Activated CD8-positive, alpha-beta memory T cell treated with anti-CD3 and anti-CD28 coated beads, Interleukin-2, amount 50 U/mL, for 48 hours (primary cell): ENCODE data around the gene SPATA32.
A peak's percentile ranks its signal among the peaks of the same experiment; 100 is the strongest.

Experiments
- DNase-seq: peaks from one replicate; pipeline ENCODE4 v3.0.0-alpha.2; 2020

SPATA32 gene

DNA sequence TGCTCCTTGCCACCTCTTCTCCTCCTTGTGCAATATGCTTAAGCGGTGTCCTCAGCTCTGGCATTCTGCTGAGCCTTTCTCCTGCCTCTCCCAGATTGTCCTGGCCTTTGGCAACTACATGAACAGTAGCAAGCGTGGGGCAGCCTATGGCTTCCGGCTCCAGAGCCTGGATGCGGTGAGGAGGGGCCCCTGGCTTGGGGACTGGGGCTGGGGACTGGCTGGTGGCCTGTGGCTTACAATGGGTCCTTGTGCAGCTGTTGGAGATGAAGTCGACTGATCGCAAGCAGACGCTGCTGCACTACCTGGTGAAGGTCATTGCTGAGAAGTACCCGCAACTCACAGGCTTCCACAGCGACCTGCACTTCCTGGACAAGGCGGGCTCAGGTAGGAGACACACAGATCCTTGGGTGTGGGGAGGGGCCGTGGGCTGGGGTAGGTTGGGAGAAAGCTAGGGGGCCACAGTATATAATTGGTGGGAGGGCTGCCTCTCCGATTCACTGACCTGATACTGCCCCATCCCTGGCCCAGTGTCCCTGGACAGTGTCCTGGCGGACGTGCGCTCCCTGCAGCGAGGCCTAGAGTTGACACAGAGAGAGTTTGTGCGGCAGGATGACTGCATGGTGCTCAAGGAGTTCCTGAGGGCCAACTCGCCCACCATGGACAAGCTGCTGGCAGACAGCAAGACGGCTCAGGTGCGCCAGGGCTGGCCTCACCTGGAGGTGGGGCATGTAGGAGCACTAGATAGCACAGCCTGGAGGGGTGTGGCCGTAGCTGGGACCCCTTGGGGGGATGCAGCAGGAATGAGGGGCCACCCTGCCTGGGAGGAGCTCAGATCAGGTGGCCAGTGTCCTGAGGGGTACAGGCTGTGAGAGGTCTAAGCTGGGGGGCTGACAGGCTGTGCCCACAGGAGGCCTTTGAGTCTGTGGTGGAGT lies 16.9 kb downstream of the SPATA32 start:
- DNase-seq: no peak

GRCh38 chr17:45243750-45244149 lies 18.1 kb downstream of the SPATA32 start:
- no peak for DNase-seq

DNA sequence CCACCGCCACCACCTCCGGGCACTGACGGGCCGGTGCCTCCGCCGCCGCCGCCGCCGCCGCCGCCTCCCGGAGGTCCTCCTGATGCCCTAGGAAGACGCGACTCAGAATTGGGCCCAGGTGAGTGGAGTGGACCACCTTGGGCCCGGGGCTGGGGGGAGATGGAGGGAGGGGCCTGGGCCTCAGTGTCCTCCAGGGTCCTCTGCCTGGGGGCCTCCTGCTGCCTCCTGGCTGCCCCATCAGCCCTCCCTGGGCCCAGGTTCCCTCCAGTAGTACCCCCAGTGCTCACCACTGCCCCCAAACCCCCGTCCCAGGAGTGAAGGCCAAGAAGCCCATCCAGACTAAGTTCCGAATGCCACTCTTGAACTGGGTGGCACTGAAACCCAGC lies 19.9 kb downstream of the SPATA32 start:
- no peak for DNase-seq

- DNase-seq: no peak
These were observed 20.4 kb downstream of the SPATA32 start for GRCh38 chr17:45241328-45242028.

- DNase-seq: no peak
These were observed 21.0 kb downstream of the SPATA32 start for GRCh38 chr17:45240905-45241327.

DNA sequence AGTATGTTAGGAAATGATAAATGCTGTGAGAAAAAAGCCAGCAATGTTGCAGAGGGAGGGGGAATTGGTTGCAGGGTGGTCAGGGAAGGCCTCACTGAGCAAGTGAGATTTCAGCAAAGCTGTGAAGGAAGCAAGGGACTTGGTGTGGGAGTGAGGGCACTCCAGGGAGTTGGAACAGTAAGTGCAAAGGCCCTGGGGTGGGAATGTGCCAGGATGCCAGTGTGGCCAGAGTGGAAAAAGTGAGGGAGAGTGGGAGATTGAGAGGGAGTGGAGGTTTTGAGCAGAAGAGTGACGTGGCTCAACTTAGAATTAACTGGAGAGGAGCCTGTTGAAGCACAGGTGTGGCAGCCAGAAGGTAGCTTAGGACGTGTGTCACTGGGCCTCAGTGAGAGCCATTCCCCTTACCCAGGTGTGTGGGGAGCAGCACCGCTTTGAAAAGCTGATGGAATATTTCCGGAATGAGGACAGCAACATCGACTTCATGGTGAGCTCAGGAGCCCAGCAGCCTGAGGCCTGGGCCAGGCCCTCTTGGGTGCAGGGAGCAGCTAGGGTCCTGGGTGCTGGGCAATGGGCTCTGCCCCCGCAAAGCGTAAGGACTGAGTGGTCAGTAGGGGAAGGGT lies 23.6 kb downstream of the SPATA32 start:
- no peak for DNase-seq

GRCh38 chr17:45237686-45238085 lies 24.2 kb downstream of the SPATA32 start:
- DNase-seq: no peak

GRCh38 chr17:45236282-45236606 lies 25.6 kb downstream of the SPATA32 start:
- DNase-seq: no peak

DNA sequence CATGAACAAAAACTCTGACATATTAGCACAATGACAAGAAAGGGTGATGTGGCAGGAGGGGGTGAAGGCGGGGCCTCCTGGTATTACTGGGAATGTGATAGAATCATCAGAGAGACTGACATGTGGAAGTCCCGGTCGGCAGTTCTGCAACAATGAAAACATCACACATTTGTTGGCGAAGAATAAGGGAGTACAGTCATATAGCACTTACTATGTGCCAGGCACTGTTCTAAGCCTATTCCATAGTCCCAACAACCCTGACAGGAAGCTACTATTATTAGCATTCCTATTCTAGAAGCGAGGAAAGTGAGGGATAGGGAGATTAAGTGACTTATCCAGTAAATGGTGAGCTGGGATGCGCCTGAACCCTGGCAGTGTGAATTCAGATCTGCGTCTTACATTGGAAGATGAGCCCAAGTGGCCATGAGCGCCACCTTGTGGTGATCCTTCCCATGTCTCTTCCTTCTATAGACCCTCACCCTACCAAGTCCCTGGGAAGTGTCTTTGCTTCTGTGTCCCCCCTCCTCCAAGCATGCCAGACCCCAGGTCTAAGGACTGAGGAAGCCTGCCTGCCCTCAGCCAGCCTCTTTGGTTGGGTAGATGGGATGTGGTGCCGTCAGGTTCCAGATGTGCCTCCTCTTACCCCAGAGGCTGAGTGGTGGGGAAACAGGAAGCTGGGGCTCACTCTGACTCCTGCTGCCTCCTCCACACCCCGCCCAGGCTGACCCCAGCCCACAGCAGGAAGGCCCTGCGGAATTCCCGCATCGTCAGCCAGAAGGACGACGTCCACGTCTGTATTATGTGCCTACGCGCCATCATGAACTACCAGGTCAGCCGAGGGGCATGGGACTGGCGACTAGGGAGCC lies 26.2 kb downstream of the SPATA32 start:
- peak; percentile 91 for DNase-seq

- DNase-seq: no peak
These were observed 27.1 kb downstream of the SPATA32 start for GRCh38 chr17:45234641-45235415.

DNA sequence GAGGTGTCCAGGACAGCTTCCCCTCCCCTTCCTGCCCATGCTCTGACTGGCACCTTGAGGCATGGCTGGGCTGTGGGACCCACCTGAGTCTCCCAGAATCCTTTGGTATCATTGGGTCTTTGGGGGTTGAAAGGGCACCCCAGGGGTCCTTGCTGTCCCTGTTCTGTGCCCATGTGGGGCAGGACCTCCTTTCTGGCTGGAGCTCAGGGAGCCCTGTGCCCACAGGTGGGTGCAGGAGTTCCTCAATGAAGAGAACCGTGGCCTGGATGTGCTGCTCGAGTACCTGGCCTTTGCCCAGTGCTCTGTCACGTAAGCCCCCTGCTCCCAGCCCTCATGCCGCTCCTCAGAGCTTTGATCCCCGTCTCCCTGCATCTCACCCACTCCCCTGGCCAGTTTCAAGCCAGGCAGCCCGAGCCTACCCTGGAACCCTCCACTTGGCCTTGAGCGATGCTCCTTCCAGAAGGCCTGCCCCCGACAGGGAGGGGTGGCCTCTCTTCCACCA lies 28.4 kb downstream of the SPATA32 start:
- no peak for DNase-seq

- no peak for DNase-seq
These were observed 29.1 kb downstream of the SPATA32 start for GRCh38 chr17:45232514-45233422.

DNA sequence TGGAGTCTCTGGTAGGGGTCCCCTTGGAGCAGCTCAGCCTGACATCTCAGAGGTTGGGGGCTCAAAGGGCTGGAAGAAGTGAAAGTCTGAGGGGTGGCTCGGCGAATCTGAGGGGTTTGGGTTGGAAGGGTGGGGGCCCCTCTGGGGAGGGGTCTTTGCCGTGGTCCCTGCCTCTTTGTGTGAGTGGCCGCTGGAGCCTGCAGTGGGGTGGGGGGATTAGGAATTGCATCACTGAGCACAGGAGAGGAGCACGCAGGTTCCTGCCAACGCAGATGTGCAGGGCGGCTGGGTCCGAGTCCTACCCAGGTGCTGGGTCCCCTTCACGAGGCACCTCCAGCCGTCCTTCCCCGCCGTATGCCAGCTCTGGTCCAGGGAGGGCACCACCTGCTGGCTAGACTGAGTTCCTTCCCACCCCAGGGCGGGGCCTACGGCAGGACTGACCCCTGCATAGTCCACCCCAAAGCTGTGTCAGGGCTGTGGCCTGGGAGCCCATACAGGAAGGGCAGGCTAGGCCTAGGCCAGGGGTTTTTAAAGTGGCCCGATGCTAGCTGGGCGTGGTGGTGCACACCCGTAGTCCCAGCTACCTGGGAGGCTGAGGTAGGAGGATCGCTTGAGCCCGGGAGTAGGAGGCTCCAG lies 30.3 kb downstream of the SPATA32 start:
- no peak for DNase-seq

DNA sequence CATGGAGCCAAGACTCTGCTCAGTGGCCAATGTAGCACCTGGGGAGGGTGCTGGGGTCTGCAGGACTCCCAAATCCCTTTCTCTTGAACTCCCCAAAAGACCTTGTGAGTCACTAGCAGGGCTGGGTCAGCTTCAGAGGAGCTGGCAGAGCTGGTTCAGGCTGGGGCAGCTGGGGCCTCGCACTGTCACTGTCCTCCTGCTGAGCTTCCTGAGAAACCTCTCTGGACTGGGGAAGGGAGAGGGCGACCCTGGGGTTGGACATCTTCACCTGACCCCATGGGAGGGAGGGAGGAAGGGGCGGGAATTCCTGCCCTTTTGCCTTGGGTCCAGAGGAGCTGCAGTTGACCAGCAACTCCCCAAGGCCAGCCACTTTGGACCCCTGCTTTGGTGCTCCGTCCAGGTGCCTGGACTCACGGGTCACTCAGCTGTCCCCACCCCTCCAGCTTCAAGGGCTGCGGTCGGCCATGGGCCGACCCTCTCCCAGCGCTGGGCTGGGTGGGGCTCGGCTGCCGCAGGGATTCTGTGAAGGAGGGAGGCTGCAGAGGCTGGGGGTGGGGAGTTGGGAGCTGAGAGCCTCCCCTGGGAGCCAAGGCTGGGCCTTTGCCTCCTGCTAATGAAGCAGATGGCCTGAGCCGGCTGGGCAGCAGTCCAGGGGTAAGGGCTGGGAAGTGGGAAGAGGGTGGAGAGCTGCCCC lies 31.0 kb downstream of the SPATA32 start:
- no peak for DNase-seq

DNA sequence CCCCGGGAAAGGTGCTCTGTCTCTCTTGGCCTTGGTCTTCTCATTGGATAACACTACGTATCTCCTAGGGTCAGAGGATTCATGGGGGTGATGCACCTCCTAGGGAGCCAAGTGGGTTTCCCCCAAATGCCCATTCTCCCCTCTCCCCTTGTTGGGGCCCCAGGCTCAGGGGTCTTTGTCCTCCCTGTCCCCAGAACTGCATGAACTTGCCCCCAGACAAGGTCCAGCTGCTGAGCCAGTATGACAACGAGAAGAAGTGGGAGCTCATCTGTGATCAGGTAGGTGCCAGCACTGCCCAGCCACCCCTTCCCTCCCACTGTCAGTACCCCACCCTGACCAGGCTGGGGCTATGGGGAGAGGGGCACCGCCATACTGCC lies 31.5 kb downstream of the SPATA32 start:
- peak; percentile 59 for DNase-seq

- DNase-seq: peak; percentile 74
These were observed 32.0 kb downstream of the SPATA32 start for GRCh38 chr17:45229681-45230409.

- peak; percentile 94 for DNase-seq
These were observed 32.9 kb downstream of the SPATA32 start for GRCh38 chr17:45228763-45229539.
